Upper lobe of right lung (tissue), 1 donor: Measurements from ENCODE around the gene RHOG. TPM values are rescaled to one million over a fixed set of nuclear protein-coding genes. Genes with fewer than 3 reads are reported as not detected.

Source experiments
- ATAC-seq: fragments of 200-7000 bp; cut with Tn5 transposase; one replicate; pipeline ENCODE4 v1.9.1; 2020; ENCODE audit warnings: mild to moderate bottlenecking, moderate library complexity
- DNase-seq: peaks from one replicate; pipeline ENCODE4 v3.0.0-alpha.2; 2020
- H3K27ac ChIP-seq: fragments of 200-600 bp; one replicate; pipeline ENCODE4 v1.8.0; 2022
- H3K27me3 ChIP-seq: fragments of 200-600 bp; one replicate; pipeline ENCODE4 v1.8.0; 2022; ENCODE audit warnings: mild to moderate bottlenecking
- H3K36me3 ChIP-seq: fragments of 200-600 bp; one replicate; pipeline ENCODE4 v1.8.0; 2022
- H3K4me1 ChIP-seq: fragments of 200-600 bp; one replicate; pipeline ENCODE4 v1.8.0; 2022
- H3K4me3 ChIP-seq: fragments of 200-600 bp; one replicate; pipeline ENCODE4 v1.8.0; 2022; ENCODE audit warnings: mild to moderate bottlenecking
- H3K9me3 ChIP-seq: fragments of 200-600 bp; one replicate; pipeline ENCODE4 v1.8.0; 2022
- CTCF ChIP-seq: fragments of 200-600 bp; IDR thresholded peaks from one replicate; pipeline ENCODE4 v1.8.0; 2022; ENCODE audit warnings: antibody characterized with exemption
- intact Hi-C: fragments of 100-400 bp; cut with DNase I; formaldehyde crosslinking; loops from one replicate; pipeline ENCODE4 v1.11.0; 2022
- total RNA-seq: library from RNA; stranded (reverse); fragmentation: NEBNext Ultra II Directional; extraction: Animal tissue kit (Norgen Biotek cat#: 25700); gene quantifications from one replicate; pipeline ENCODE4 v1.2.1, GENCODE V29; 2021
- donor health status: DM: no; HTN: yes; CAD: no; lungs with severe emphysema.

RHOG gene
- total RNA-seq, 1 donor from 2014 or later: 65.6 TPM

GRCh38 chr11:3825473-3826154, 15.1 kb downstream of the RHOG start:
- H3K9me3 ChIP-seq: no peaks in the 10 kb centered on the region
- H3K4me1 ChIP-seq: peaks cover 7% of the 10 kb centered on the region
- ATAC-seq: no peak
- no peak for TF ChIP-seq CTCF
- H3K4me3 ChIP-seq: no peak overlapping the region
- peaks cover 37% of the 10 kb centered on the region for H3K36me3 ChIP-seq
- no peak overlapping the region for H3K27ac ChIP-seq
- intact Hi-C loops: no loop called here
- H3K27me3 ChIP-seq: no peaks in the 10 kb centered on the region
- no peak for DNase-seq

GRCh38 chr11:3824714-3825472, 15.9 kb downstream of the RHOG start:
- ATAC-seq (peak; percentile 92), DNase-seq (peak; percentile 81)
- no peaks in the 10 kb centered on the region for H3K27me3 ChIP-seq
- H3K27ac ChIP-seq: no peak overlapping the region
- H3K36me3 ChIP-seq: peaks cover 29% of the 10 kb centered on the region
- H3K4me3 ChIP-seq: no peak overlapping the region
- intact Hi-C loops: no loop called here
- no peaks in the 10 kb centered on the region for H3K9me3 ChIP-seq
- TF ChIP-seq CTCF: peak; percentile 77
- peaks cover 3% of the 10 kb centered on the region for H3K4me1 ChIP-seq

- peaks cover 3% of the 10 kb centered on the region for H3K4me1 ChIP-seq
- TF ChIP-seq CTCF: no peak
- no peak overlapping the region for H3K4me3 ChIP-seq
- no peak for ATAC-seq
- H3K9me3 ChIP-seq: no peaks in the 10 kb centered on the region
- no peak for DNase-seq
- no peak overlapping the region for H3K27ac ChIP-seq
- intact Hi-C loops: no loop called here
- H3K36me3 ChIP-seq: peaks cover 20% of the 10 kb centered on the region
- no peaks in the 10 kb centered on the region for H3K27me3 ChIP-seq
Measured at GRCh38 chr11:3823762-3824506, 16.8 kb downstream of the RHOG start.

GRCh38 chr11:3823303-3823702, 17.5 kb downstream of the RHOG start:
- ATAC-seq (no peak), DNase-seq (no peak)
- H3K9me3 ChIP-seq: no peaks in the 10 kb centered on the region
- peaks cover 3% of the 10 kb centered on the region for H3K4me1 ChIP-seq
- intact Hi-C loops: no loop called here
- H3K4me3 ChIP-seq: no peak overlapping the region
- no peak for TF ChIP-seq CTCF
- H3K27ac ChIP-seq: no peak overlapping the region
- peaks cover 20% of the 10 kb centered on the region for H3K36me3 ChIP-seq
- no peaks in the 10 kb centered on the region for H3K27me3 ChIP-seq

GRCh38 chr11:3822312-3822711, 18.4 kb downstream of the RHOG start:
- no peaks in the 10 kb centered on the region for H3K9me3 ChIP-seq
- peaks cover 11% of the 10 kb centered on the region for H3K36me3 ChIP-seq
- no peaks in the 10 kb centered on the region for H3K27me3 ChIP-seq
- TF ChIP-seq CTCF: no peak
- ATAC-seq (no peak), DNase-seq (no peak)
- no peak overlapping the region for H3K27ac ChIP-seq
- intact Hi-C loops: no loop called here
- no peak overlapping the region for H3K4me3 ChIP-seq
- H3K4me1 ChIP-seq: peaks cover 3% of the 10 kb centered on the region
